ENCODE data around the gene NFKB1. TPM values are rescaled to one million over a fixed set of nuclear protein-coding genes. Genes with fewer than 3 reads are reported as not detected.
A peak's percentile ranks its signal among the peaks of the same experiment; 100 is the strongest.

Gene NFKB1
- total and polyA plus RNA-seq, 2 donors (not counting 1 experiment from before 2014, with no cell fraction given): 20.9 to 32.5 TPM

GRCh38 chr4:102534845-102535244 is 33.7 kb downstream of the NFKB1 start:
- no peaks in the 10 kb centered on the region for H3K79me2 ChIP-seq (ENCODE audit: control insufficient read depth, insufficient read depth, low read length)
- no peak overlapping the region for H3K27ac ChIP-seq (ENCODE audit: insufficient read depth, low read length)
- H3K9me3 ChIP-seq (ENCODE audit: control insufficient read depth, insufficient read depth, low read depth, low read length): no peaks in the 10 kb centered on the region
- no peaks in the 10 kb centered on the region for H3K36me3 ChIP-seq (ENCODE audit: control insufficient read depth, insufficient read depth, low read length)
- no peaks in the 10 kb centered on the region for H3K27me3 ChIP-seq (ENCODE audit: control insufficient read depth, insufficient read depth, low read length)
- H4K20me1 ChIP-seq (ENCODE audit: control insufficient read depth, extremely low read depth, insufficient read depth, low read length): no peaks in the 10 kb centered on the region
- TF ChIP-seq EZH2 (IDR thresholded peaks at IDR 0.05; ENCODE audit: low read length, missing control alignments): no peak
- TF ChIP-seq CTCF (conservative IDR thresholded peaks at IDR 0.05 in 1 of 2, IDR thresholded peaks at IDR 0.05 in 1 of 2; ENCODE audit: low read depth in 1 of 2, low read length in 2 of 2): no peak
- DNase-seq (ENCODE audit: low read depth in 2 of 2): no peak
- H3K4me1 ChIP-seq (ENCODE audit: control insufficient read depth, extremely low read depth, insufficient read depth, low read length): no peaks in the 10 kb centered on the region
- no peak overlapping the region for H3K4me2 ChIP-seq (ENCODE audit: extremely low read depth, insufficient read depth, low read length)
- no peak overlapping the region for H2AFZ ChIP-seq (ENCODE audit: low read length)
- H3K9ac ChIP-seq (ENCODE audit: insufficient read depth, low read length): no peak overlapping the region
- no peak overlapping the region for H3K4me3 ChIP-seq (replicated peaks in 1 of 4; ENCODE audit: control extremely low read depth in 1 of 4, insufficient read depth in 1 of 4, low read depth in 3 of 4, low read length in 4 of 4)

GRCh38 chr4:102535398-102536082 is 34.4 kb downstream of the NFKB1 start:
- H2AFZ ChIP-seq (ENCODE audit: low read length): no peak overlapping the region
- TF ChIP-seq EZH2 (IDR thresholded peaks at IDR 0.05; ENCODE audit: low read length, missing control alignments) (no peak), CTCF (conservative IDR thresholded peaks at IDR 0.05 in 1 of 2, IDR thresholded peaks at IDR 0.05 in 1 of 2; ENCODE audit: low read depth in 1 of 2, low read length in 2 of 2) (no peak)
- H3K36me3 ChIP-seq (ENCODE audit: control insufficient read depth, insufficient read depth, low read length): no peaks in the 10 kb centered on the region
- no peaks in the 10 kb centered on the region for H3K27me3 ChIP-seq (ENCODE audit: control insufficient read depth, insufficient read depth, low read length)
- peak; percentile 67 to 84 for DNase-seq (ENCODE audit: low read depth in 2 of 2)
- H3K9me3 ChIP-seq (ENCODE audit: control insufficient read depth, insufficient read depth, low read depth, low read length): no peaks in the 10 kb centered on the region
- H3K4me1 ChIP-seq (ENCODE audit: control insufficient read depth, extremely low read depth, insufficient read depth, low read length): no peaks in the 10 kb centered on the region
- no peak overlapping the region for H3K4me2 ChIP-seq (ENCODE audit: extremely low read depth, insufficient read depth, low read length)
- H4K20me1 ChIP-seq (ENCODE audit: control insufficient read depth, extremely low read depth, insufficient read depth, low read length): no peaks in the 10 kb centered on the region
- no peak overlapping the region for H3K9ac ChIP-seq (ENCODE audit: insufficient read depth, low read length)
- no peak overlapping the region for H3K27ac ChIP-seq (ENCODE audit: insufficient read depth, low read length)
- peak overlapping the region in 1 of 4 experiments; percentile 4 for H3K4me3 ChIP-seq (replicated peaks in 1 of 4; ENCODE audit: control extremely low read depth in 1 of 4, insufficient read depth in 1 of 4, low read depth in 3 of 4, low read length in 4 of 4)
- H3K79me2 ChIP-seq (ENCODE audit: control insufficient read depth, insufficient read depth, low read length): no peaks in the 10 kb centered on the region

GRCh38 chr4:102536768-102537167 is 35.6 kb downstream of the NFKB1 start:
- no peak overlapping the region for H3K9ac ChIP-seq (ENCODE audit: insufficient read depth, low read length)
- no peak overlapping the region for H3K4me3 ChIP-seq (replicated peaks in 1 of 4; ENCODE audit: control extremely low read depth in 1 of 4, insufficient read depth in 1 of 4, low read depth in 3 of 4, low read length in 4 of 4)
- no peak for DNase-seq (ENCODE audit: low read depth in 2 of 2)
- TF ChIP-seq CTCF (conservative IDR thresholded peaks at IDR 0.05 in 1 of 2, IDR thresholded peaks at IDR 0.05 in 1 of 2; ENCODE audit: low read depth in 1 of 2, low read length in 2 of 2) (no peak), EZH2 (IDR thresholded peaks at IDR 0.05; ENCODE audit: low read length, missing control alignments) (no peak)
- H3K27me3 ChIP-seq (ENCODE audit: control insufficient read depth, insufficient read depth, low read length): no peaks in the 10 kb centered on the region
- no peaks in the 10 kb centered on the region for H3K4me1 ChIP-seq (ENCODE audit: control insufficient read depth, extremely low read depth, insufficient read depth, low read length)
- no peak overlapping the region for H2AFZ ChIP-seq (ENCODE audit: low read length)
- no peak overlapping the region for H3K27ac ChIP-seq (ENCODE audit: insufficient read depth, low read length)
- H4K20me1 ChIP-seq (ENCODE audit: control insufficient read depth, extremely low read depth, insufficient read depth, low read length): no peaks in the 10 kb centered on the region
- H3K79me2 ChIP-seq (ENCODE audit: control insufficient read depth, insufficient read depth, low read length): no peaks in the 10 kb centered on the region
- no peak overlapping the region for H3K4me2 ChIP-seq (ENCODE audit: extremely low read depth, insufficient read depth, low read length)
- H3K9me3 ChIP-seq (ENCODE audit: control insufficient read depth, insufficient read depth, low read depth, low read length): no peaks in the 10 kb centered on the region
- no peaks in the 10 kb centered on the region for H3K36me3 ChIP-seq (ENCODE audit: control insufficient read depth, insufficient read depth, low read length)
